HG02884 (cell line): ENCODE data around the gene RPUSD1.
A peak's percentile ranks its signal among the peaks of the same experiment; 100 is the strongest.
"Not testable (repeated sequence)": the region's sequence is repeated elsewhere in the genome, so short reads cannot be mapped to it uniquely, and the experiment has no call there.

Experiments
- ATAC-seq: cut with Tn5 transposase; IDR thresholded peaks from one replicate; pipeline ENCODE4 v1.9.1; 2021; ENCODE audit warnings: mild to moderate bottlenecking, moderate library complexity; ENCODE audit not compliant: unreplicated experiment

The RPUSD1 gene

DNA sequence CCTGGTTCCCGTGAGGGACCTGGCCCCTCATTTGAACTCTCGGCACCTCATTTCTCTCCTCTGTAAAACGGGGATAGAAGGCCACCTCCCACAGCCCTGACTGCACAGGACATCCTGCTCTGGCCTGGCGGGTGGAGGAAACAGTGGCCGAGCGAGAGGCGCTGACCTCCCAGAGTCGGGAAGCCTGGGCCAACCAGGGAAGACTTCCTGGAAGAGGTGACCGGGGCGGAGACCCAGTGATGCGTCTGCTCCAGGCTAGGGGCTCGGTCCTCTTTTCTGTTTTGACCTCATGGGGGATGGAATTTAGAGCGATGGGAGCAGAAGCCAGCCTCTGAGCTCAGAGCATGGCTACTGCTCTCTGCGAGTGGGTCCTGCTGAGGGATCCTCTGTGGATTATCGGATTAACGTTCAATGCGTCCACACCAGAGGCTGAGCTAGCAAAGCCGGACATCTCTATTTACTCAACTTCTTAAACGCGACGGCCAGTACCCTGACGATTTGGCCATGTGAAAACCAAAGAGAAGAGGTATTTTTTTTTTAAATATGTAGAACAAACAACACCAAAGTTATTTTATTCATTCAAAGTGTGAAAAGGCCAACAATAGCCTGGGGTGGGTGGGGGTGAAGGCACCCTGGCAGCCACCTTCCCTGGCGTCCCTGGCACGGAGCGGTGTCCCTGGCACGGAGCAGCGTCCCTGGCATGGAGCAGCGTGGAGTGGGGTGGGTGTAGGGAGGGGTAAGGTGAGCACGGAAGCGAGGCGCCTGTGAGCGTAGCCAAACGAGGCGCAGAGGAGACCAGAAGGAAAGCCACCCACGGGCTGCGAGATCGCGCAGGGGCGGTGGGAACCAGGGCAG is 36.8 kb downstream of the RPUSD1 start:
- no peak for ATAC-seq

DNA sequence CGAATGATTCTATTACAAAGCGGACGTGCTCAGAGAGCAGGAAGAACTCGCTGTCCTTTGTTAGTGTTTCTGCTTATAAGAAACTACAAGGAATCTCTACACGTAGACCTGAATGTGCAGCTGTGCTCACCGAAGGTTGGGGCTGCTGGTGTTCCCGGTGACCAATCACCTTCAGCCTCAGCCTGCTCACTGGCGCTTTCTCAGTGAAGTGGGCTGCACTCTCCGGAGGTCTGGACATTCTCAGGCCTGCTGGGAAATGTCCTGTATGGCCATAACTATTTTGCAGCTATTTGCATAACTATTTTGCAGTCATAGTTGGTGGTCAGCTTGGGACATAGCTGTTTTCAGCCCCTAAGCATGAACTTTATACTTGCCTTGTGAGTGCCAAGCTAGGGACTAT is 37.7 kb downstream of the RPUSD1 start:
- no peak for ATAC-seq

DNA sequence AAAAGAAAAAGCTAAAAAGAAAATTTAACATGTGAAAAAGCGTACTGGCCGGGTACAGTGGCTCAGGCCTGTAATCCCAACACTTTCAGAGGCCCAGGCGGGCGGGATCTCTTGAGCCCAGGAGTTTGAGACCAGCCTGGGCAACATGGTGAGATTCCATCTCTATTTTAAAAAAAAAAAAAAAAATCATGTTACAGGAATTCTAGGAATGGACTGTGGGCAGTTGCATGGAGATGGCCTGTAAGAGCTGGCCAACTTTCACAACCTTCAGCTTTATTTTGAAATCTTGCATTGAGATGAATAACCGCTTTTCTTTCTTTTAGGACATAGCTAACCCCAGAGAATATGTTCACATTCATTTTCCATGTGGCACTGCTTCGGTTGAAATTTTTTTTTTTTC is 39.2 kb downstream of the RPUSD1 start:
- ATAC-seq: no peak

GRCh38 chr16:747978-748746 is 40.0 kb downstream of the RPUSD1 start:
- ATAC-seq: no peak

GRCh38 chr16:746637-747036 is 41.5 kb downstream of the RPUSD1 start:
- ATAC-seq: no peak

GRCh38 chr16:745739-746138 is 42.4 kb downstream of the RPUSD1 start:
- no peak for ATAC-seq

- ATAC-seq: no peak
These were observed 44.2 kb downstream of the RPUSD1 start for GRCh38 chr16:743794-744500.

- not testable (repeated sequence) for ATAC-seq
These were observed 45.3 kb downstream of the RPUSD1 start for GRCh38 chr16:742894-743293.

DNA sequence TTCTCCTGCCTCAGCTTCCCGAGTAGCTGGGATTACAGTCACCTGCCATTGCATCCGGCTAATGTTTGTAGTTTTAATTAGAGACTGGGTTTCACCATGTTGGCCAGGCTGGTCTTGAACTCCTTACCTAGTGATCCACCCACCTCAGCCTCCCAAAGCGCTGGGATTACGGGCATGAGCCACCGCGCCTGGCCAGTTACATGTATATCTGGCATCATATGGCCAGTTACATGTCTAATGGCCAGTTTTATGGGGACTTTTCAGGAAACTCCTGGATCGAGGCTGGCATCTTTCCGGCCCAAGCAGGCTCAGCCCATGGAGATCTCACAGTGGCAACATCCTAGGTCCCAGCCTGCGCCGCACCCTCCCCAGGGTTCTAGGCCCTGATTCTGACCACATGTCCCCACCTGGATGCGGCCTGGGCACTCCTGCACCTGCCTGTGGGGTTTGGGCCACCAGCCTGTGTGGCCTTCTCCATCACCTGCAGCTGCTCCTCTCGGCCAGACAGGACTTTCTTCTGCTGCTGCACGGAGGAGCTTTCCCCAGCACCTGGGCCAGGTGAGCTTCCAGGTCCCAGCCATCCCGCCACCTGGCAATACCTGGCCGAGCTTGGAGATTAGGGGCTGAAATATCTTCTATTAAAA is 46.1 kb downstream of the RPUSD1 start:
- no peak for ATAC-seq

GRCh38 chr16:740764-741505 is 47.2 kb downstream of the RPUSD1 start, which contains the start of gene CIAO3:
TSS of gene CIAO3 (minus strand) at chr16:740997. CDS start at chr16:740985, 12 bp downstream.
- ATAC-seq: peak; percentile 61

DNA sequence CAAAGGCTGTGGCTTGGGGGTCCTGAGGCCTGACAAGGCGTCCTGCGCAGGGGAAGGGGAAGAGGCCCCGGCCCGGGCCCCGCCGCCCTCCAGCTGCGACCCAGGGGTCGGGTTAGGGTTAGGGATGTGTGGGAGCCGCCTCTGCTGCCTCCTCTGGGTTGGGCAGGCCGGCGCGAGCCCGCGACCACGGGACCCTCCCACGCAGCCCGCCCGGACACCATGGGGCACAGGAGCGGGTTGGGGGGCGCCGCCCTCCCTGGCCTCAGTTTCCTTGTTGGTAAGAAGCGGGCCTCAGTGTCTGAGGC is 47.8 kb downstream of the RPUSD1 start:
- ATAC-seq: no peak

GRCh38 chr16:739560-740458 is 48.4 kb downstream of the RPUSD1 start:
- ATAC-seq: no peak

GRCh38 chr16:736936-737481 is 51.2 kb downstream of the RPUSD1 start:
- no peak for ATAC-seq

DNA sequence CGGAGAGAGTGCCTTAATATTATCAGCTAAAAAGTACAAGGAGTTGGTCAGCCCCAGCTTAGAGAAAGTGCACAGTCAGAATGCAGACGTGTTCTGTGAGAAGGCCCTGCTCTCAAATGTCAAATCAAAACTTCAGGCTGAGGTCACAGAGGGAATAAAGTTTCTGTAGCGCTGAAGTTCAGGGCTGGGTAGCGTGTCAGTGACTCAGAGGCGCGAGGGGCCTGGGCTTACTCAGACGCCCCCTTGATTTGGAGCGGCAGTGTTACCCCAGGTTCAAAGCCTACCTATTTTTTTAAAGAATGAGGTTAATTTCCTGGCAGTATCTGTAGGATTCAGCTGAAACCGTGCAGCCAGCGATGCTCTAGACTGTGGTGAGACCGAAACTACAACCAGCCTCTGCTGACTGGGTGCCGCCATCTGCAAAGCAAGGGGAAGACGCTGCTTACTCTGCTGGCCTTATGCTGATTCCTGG is 52.2 kb downstream of the RPUSD1 start:
- ATAC-seq: no peak

- no peak for ATAC-seq
These were observed 53.0 kb downstream of the RPUSD1 start for GRCh38 chr16:734981-735881.
